EH (cell line): ENCODE measurements around the gene ERFL.
A peak's percentile ranks its signal among the peaks of the same experiment; 100 is the strongest.

Source experiments
- DNase-seq: peaks from one replicate; pipeline ENCODE4 v3.0.0-alpha.2; 2015; ENCODE audit warnings: low read depth

ERFL gene

DNA sequence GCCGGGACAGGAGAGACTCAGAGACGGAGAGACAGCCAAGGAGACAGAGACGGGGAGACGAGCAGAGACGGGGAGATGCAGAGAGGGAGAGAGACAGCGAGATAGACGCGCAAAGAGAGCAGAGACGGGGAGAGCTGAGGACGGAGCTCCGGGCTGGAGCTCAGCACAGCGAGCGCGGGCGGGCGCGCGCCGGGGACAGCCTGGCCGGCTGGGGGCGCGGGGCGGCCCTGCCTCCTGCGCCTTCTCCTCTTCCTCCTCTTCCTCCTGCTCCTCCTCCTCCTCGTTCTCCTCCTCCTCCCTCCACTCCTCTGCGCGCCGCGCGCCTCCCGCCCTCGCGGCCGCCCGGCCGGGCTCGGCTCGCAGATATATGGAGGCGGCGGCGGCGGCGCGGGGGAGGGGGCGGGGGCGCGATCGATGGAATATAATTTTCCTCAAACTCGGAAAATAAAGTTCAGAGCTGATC lies at the start of gene ERFL:
Gene ERFL (minus strand): TSS at position 229 of the 463 bp plus-strand sequence. CDS start 15,530 bp downstream, outside the sequence.
- no peak for DNase-seq

DNA sequence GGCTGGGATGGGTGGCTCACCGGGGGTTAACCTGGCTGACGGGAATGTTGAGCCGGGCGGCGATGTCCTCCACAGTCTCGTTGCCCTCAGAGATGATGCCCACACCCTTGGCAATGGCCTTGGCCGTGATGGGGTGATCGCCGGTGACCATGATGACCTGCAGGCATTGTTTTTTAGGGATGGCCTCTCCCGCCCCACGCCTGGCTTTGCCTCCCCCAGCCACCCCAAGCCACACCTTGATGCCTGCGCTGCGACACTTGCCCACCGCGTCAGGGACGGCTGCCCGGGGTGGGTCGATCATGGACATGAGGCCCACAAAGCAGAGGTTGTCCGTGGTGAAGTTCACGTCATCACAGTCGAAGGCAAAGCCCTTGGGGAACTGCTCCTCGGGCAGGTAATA lies 49.7 kb upstream of the ERFL start:
- no peak for DNase-seq

DNA sequence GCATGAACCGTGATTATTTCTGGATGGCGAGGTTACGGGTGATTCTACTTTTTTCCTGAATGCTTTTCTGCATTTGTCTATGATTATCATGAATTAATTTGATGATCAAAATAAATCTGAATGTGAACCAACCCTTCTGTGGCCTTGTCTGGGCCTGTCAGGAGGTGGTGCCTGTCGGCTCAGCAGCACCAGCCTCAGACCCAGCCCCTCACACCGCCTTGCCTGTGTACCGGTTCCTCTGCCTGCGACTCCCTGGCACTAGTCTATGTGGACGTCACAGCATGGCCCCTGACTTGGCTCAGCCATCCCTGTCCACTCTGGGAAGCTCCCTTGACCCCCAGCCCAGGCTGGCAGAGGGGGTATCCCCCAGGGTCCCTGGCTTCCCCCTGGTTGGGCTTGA lies 46.4 kb upstream of the ERFL start:
- no peak for DNase-seq

DNA sequence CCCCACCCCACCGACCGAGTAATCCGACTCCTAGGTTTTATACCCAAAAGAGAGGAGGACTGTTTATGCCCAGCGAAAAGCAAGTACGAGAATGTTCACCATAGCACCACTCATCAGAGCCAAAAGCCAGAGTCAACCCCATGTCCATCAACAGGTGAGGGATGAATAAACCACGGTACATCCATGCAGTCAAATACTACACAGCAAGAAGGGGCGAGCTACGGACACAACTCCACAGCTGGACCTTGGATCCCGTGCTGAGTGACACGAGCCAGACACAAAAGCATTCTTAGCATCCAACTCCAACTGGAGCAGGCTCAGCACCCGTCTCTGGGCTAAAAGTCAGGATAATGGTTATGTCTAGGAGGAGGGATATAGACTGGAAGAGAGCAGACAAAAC lies 43.1 kb upstream of the ERFL start:
- DNase-seq = no peak

DNA sequence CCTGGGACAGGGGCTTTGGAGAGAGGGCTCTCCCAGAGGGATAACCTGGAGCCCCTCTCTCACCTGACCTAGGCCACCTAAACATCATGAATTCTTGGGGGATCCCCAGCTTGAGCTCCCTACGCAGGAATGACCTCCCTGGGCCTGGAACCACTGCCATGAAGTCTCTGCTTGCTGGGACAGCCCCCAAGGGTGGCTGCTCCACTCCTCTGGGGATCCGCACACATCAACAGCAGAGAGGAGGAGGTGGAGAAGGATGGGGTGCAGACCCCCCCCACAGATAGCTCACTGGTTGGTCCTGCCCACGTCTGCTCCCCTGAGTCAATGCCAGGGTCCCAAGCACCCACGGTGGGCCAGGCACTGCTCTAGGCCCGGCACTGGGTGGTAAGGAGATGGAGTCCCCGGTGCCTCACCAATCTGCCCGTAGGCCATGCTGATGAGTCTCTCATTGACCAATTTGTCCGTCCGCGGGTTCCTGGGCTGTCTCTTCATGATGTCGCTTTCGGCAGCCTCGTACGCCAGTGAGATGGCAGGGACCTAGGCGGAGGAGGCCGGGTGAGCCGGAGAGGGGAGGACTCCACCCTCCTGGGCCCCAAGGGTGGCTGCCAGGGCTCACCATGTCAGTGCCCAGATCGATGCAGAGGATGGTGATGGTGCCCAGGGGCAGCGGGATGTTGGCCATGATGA lies 41.7 kb upstream of the ERFL start:
- DNase-seq = no peak

DNA sequence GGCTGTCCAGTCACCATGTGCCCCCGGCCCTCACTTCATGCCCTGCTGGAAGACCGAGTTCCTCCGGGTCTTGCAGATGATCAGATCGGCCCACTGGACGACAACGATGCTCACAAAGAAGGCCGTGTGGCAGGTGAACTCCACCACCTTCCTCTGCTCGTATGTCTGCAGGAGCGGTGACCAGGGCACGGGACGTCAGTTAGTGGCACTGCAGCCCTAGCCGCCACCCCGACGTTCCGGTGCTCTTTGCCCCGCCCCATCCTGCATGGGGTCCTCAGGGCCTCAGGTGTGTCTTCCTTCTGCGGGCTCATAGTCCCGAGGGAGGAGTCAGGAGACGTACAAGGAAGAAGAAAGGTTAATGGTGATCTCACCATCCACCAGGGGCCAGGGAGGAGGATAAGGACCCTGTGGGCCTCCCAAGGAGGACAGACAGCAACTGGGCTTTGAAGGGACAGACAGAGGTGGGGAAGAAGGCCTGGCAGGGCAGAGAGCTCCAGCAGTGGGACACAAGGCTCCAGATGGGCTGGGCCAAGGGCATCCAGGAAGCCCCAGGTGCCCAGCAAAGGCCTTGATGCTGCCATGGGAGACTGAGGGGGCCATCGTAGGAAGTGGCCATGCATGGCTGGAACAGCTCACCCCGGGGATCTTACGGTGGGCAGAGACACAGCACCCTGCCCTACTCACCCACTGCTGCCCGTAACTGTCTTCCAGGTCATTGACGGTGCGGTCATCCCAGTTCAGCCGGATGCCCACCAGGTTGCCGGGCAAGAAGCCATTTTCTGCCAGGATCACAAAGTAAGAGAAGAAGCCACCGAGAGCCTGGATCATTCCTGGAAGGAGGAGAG lies 40.7 kb upstream of the ERFL start:
- DNase-seq = no peak

DNA sequence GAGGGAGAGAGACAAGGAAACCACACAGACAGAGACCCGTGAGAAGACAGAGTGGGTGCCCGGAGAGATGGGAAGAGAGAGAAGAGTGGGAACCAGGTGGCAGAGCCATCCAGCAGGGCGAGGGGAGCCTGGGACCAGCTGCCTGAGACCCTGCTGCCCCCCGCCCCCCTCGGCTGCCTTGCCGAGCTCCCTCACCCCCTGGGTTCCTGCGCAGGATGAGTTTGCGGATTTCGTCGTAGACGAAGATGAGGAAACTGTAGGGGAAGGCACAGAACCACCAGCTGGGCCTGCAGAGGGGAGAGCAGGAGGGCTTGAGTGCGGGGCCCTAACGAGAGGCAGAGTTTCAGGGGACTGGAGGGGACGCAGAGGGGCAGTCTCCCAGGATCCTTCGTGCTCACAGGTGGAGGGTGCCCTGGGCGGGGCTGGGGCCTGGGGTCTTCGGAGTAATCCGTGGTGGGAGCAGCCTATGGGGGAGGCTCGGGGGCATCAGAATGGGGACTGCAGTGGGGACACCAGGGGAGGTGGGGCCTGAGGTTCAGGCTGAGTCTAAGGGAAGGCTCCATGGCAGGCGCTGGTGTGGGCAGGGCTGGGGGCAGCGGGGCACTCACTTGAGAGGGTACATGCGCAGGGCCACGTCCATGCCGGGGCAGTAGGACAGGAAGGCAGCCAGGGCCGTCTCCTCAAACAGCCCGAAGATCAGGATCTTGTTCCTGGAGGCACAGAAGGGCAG lies 39.0 kb upstream of the ERFL start:
- no peak for DNase-seq

DNA sequence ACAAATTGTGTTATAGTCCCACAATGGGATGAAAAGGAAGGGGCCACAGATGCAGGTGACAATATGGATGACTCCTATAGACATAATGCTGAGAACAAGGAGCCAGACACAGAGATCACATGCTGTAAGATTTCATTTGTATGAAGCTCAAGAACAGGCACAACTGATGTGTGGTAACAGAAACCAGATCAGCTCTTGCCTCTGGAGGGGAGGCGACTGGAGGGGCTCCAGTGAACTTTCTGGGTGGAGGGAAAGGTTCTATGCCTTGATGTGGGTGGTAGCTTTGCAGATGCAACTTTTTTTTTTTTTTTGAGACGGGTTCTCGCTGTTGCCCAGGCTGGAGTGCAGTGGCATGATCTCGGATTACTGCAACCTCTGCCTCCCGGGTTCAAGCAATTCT lies 36.9 kb upstream of the ERFL start:
- DNase-seq = no peak

DNA sequence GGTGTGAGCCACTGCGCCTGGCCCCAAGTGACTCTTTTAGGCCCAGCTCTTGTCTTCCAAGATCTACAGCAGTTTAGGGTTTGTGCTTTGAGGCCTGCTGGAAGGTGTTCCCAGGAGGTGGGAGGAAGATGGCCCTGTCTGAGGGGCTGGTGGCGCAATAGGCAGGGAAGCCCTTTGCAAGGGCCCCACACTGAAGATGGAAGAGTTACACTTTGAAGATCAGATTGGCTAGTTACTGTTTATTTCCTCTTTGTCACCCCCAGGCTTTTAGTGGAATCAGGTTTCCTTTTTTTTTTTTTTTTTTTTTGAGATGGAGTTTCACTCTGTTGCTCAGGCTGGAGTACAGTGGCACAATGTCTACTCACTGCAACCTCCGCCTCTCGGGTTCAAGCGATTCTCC lies 32.7 kb upstream of the ERFL start:
- DNase-seq = no peak

DNA sequence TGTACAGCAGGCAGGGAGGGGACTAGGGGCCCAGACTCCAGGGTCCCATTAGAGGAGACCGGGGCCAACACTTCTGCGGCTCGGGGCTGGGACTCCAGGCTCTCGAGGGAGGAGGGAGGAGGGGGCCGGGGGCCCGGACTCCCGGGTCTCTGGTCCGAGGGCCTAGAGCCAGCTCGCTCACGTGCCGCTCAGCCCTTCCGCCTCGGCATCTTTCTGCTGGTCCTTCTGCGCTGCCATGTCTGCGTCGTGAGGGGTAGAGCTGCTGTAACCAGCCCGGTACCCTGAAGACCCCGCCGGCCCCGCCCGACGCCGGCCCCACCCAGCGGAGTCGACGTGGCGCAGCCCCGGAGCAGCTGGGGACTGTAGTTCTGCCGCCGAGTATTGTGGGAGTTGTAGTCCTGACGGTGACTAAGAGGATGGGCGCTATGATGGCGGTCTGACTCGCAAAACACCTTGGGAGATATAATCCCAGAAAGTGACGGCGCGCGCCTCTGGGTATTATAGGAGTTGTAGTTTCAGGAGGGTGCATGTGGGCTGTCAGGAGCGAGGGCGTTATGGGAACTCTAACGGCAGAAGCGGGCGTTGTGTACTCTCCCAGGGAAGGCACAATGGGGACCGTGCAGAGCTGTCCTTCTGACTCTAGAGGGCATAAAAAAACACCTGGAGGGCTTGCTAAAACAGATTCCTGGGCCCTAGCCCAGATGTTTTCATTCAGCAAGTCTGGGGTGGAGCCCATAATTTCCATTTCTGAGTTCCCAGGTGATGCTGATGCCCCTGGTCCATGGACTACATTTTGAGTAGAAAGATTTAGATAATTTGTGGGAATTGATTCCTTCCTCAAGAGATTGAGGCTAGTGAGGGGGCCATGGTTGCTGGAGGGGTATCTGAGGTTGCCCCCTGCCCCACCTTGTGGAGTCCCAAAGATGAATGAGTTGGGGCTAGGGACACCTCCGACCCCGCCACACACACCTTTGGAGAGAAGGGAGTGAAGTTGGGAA lies 31.1 kb upstream of the ERFL start, which contains the start of gene RABAC1:
Gene RABAC1 (minus strand): TSS at position 266 of the 998 bp plus-strand sequence. CDS start 29 bp downstream, at position 237.
- peak; percentile 95 for DNase-seq

DNA sequence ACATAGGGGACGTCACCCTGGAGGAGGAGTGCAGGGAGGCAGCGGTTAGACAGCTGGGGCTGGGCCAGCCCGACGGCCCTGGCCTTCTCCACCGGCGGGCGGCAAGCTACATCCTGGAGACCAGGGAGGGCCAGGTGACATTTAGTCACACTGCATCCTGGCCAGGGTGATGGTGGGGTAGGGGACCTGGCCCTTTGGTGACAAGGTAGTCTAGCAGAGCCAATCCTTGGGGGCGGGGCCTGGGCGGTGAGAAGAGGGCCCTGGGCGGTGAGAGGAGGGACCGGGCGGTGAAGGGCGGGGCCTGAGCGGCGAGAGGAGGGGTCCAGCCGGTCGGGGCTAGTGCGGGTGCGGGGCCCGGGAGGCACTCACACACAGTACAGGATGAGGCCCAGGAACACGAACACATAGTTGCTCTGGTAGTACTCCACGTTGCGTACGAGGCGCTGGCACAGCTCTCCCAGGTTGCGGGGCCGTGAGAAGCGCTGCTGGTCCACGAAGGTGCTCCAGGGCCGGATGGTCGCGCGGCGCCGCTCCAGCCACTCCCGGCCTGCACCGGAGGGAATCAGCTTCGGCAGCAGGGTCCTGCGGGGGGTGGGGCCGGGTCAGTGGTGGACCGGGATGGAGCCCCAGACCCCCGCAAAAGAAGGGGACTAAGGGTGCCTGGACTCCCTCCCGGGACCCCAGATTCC lies 30.3 kb upstream of the ERFL start:
- DNase-seq = peak; percentile 86

DNA sequence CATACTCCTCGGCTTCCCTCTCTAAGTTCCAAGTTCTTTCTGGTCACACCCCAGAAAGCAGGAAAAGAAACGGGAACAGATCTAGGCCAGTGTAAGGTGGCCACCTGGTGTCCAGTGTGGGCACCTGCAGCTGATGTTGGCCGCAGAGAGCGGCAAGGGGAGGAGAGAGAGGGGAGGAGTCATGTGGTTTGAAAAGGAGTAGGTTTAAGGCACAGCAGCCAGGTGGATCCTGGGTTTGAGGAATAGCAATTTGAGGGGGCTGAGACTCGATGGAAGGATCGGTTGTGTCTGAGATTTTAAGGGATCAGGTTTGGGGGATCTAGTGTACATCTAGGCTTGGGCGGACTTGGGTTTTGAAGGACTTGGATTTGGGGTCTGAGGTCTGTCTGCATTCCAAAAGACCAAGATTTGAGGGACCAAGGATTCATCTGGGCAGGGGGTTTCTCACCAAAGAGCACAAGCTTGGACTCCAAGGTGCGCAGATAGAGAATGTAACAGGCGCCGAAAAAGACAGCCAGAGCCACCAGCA lies 29.7 kb upstream of the ERFL start:
- peak; percentile 85 for DNase-seq

DNA sequence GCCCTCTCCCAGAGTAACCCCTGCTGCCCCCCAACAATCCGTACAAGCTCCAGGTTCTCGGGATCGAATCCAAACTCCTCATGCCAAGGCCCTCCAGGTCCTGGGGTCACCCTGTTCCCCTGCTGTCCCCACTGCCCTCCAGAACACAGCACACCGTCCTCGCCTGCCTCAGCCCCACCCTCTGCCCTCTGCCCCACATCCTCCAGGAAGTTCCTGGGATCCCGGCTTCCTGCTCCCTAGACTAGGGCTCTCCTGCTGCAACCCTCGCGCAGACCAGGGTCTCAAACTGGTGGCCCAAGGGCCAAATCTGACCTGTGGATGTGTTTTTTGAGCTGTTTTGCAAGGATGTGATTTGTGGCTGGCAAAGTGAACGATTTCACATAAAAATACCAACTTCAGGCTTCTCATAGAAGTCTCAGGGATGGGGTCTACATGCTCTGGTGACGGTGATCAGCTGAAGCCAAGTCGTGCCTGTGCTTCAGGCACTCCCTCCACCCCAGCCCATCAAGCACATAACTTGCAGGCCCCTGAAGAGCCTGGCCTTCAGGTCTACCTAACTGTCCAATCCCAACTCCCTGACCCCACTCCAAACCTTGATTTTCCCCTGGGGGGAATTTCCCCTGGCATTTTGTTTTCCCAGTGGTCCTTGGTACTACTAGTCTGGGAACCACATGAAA lies 29.1 kb upstream of the ERFL start:
- DNase-seq = no peak

DNA sequence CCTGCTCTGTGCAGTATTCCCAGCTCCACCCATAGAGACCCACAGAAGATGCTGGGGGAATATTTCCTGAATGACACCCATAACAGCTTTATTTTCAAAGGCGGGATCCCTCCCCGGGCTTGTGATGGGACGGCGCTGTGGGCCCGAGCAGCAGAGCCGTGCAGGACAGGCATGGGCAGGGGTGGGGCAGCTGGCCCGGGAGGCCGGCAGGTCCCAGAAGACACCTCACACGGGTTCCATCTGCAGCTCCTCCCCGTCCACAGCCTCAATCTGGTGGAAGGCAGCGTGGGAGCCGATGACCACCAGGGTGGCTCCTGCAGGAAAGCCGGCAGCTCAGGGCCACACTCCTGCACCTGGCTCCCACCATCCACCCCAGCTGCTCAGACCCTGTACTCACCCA lies 28.4 kb upstream of the ERFL start:
- DNase-seq = no peak

DNA sequence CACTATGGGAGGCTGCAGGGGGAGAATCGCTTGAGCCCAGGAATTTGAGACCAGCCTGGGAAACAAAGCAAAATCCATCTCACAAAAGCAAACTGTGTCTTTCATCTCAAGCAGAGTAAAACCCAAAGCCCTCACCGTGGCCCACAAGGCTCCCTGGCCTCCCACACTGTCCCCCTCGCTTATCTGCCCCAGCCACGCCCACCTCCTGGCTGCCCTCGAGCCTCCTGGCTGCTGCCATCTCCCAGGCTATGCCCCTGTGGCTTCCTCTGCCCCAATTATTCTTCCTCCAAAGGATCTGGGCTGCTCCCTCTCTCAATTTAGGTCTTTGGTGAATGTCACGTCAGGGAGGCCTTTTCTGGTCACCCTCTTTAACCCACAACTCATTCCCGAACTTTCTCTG lies 27.3 kb upstream of the ERFL start:
- DNase-seq = no peak

DNA sequence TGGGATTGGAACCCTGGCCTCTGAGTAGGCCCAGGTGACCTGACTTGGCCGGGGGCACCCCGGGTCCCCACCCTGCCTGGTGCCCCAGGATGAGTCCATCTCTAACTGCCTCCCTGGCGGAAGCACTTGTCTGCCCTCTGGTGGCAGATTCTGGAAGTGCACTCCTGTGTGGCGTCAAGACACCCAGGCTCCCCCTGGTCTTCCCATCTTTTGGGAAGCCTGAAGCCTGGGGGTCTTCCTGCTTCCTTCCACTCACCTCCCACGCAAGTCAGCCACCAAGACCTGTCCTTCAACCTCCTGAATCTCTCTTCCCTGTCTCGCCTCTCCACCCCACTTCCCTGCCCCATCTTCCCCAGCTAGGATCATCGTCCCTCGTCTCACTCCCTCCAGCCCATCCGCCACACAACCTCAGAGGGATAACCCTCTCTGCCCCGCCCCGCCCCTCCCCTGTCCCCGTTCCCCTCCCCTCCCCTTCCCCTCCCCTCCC lies 23.5 kb upstream of the ERFL start:
- DNase-seq = peak; percentile 73

DNA sequence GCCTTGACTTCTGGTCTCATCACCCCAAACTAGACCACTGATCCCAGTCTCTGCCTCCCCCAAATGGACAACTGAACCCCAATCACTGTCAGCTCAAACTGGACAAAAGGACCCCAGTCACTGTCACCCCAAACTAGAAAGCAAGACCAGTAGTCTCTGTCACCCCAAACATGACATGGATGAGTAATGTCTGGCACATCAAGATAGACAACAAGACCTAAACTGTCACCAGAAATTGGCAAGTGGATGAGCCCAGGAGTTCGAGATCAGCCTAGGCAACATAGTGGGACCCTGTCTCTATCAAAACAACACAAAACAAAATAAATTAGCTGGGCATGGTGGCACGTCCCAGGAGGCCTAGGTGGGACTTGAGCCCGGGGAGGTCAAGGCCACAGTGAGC lies 18.8 kb upstream of the ERFL start:
- no peak for DNase-seq

DNA sequence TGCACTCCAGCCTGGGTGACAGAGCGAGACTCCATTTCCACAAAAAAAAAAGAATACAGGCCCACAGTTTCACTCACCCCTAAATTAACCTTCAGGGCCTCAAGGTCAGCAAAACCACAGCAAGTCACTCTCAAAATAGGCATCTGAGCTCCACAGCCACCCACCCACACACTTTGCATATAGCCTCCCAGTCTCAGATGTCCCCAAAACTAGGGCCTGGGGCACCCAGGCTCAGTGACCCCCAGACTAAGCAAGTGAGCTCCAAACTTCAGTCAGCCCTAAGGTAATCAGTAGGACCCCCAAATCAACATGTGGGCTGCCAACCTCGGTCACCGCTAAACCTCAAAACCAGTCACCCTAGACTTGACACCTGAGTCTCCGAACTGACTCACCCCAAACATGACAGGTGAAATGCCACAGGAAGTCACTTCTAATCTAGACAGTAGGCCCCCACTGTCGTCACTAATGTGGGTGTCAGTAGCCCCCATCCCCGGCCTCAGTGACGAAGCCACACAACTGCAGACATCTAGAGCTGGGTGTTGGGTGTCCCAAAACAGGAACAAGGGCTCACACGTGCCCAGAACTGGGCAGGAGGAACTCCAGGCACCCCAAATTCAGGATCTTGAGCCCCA lies 17.0 kb upstream of the ERFL start:
- DNase-seq = no peak

DNA sequence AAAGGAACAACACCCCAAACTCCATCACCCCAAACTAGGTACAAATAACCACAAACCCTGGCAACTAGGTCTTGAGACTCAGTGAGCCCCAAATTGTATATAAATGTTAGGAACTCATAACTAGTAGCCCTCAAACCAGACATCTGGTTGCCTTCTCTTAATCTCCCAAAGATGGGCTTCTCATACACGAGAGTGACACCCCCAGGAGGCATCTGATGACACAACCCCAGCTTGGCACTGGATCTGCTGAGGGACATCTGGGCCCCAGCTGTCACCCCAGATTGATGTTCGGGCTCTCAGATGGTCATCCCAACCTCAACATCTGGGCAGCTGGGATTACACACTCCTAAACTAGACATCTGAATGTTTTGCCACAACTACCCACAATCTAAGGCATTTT lies 16.1 kb upstream of the ERFL start:
- DNase-seq = no peak
